ENCODE results near the gene SLC24A5. TPM values are rescaled to one million over a fixed set of nuclear protein-coding genes. Genes with fewer than 3 reads are reported as not detected.

The SLC24A5 gene
- total and polyA plus RNA-seq, 10 donors: 0.06 TPM; not detected in 9

GRCh38 chr15:48087844-48088243 is 32.9 kb upstream of the SLC24A5 start:
- intact Hi-C loops (cut with DNase I; ENCODE audit: low total_unique reads): no loop called here
- peaks cover 0 to 5% (median 0%) of the 10 kb centered on the region in 7 donors for H3K27me3 ChIP-seq (replicated peaks in 1 of 7)

GRCh38 chr15:48089702-48090101 is 31.1 kb upstream of the SLC24A5 start:
- no peak for DNase-seq
- 59 to 68% (median 62%) methylated on average over 6 of the region's 6 CpGs for WGBS, 5 donors
- Histone ChIP-seq H3K4me3 (no peak overlapping the region), H3K9me3 (no peaks in the 10 kb centered on the region), H3K4me1 (no peaks in the 10 kb centered on the region), H3K27ac (no peak overlapping the region), H3K36me3 (no peaks in the 10 kb centered on the region), H3K27me3 (replicated peaks in 1 of 7) (peaks cover 0 to 5% (median 0%) of the 10 kb centered on the region in 7 donors)
- intact Hi-C loops (cut with DNase I; ENCODE audit: low total_unique reads): no loop called here
- TF ChIP-seq POLR2AphosphoS5 (IDR thresholded peaks at IDR 0.05) (no peak), CTCF (IDR thresholded peaks at IDR 0.05 in 8 of 11, conservative IDR thresholded peaks at IDR 0.05 in 3 of 11) (no peak), POLR2A (IDR thresholded peaks at IDR 0.05) (no peak)

More at GRCh38 chr15:48087844-48088243, 32.9 kb upstream of the SLC24A5 start:
- Histone ChIP-seq H3K36me3 (no peaks in the 10 kb centered on the region), H3K9me3 (no peaks in the 10 kb centered on the region), H3K27ac (no peak overlapping the region), H3K4me1 (no peaks in the 10 kb centered on the region), H3K4me3 (no peak overlapping the region)
- no peak for DNase-seq
- TF ChIP-seq CTCF (IDR thresholded peaks at IDR 0.05 in 8 of 11, conservative IDR thresholded peaks at IDR 0.05 in 3 of 11): no peak
- TF ChIP-seq POLR2AphosphoS5 (IDR thresholded peaks at IDR 0.05): no peak
- no peak for TF ChIP-seq POLR2A (IDR thresholded peaks at IDR 0.05)
- 74 to 91% (median 80%) methylated on average over 3 of the region's 3 CpGs for WGBS, 5 donors

GRCh38 chr15:48090115-48090514 is 30.7 kb upstream of the SLC24A5 start:
- DNase-seq: no peak
- Histone ChIP-seq H3K4me3 (no peak overlapping the region), H3K27me3 (replicated peaks in 1 of 7) (peaks cover 0 to 5% (median 0%) of the 10 kb centered on the region in 7 donors), H3K36me3 (no peaks in the 10 kb centered on the region), H3K9me3 (no peaks in the 10 kb centered on the region), H3K27ac (no peak overlapping the region), H3K4me1 (no peaks in the 10 kb centered on the region)
- 55 to 76% (median 69%) methylated on average over 2 of the region's 2 CpGs for WGBS, 5 donors
- intact Hi-C loops (cut with DNase I; ENCODE audit: low total_unique reads): no loop called here
- TF ChIP-seq POLR2A (IDR thresholded peaks at IDR 0.05): no peak

GRCh38 chr15:48090666-48091065 is 30.1 kb upstream of the SLC24A5 start:
- peaks cover 0 to 5% (median 0%) of the 10 kb centered on the region in 7 donors for H3K27me3 ChIP-seq (replicated peaks in 1 of 7)
- H3K9me3 ChIP-seq: no peaks in the 10 kb centered on the region
- DNase-seq: no peak
- no peak overlapping the region for H3K27ac ChIP-seq
- H3K4me1 ChIP-seq: no peaks in the 10 kb centered on the region
- no peak overlapping the region for H3K4me3 ChIP-seq
- no peak for TF ChIP-seq CTCF (IDR thresholded peaks at IDR 0.05 in 8 of 11, conservative IDR thresholded peaks at IDR 0.05 in 3 of 11)
- TF ChIP-seq POLR2AphosphoS5 (IDR thresholded peaks at IDR 0.05): no peak
- no peak for TF ChIP-seq POLR2A (IDR thresholded peaks at IDR 0.05)
- H3K36me3 ChIP-seq: no peaks in the 10 kb centered on the region
- WGBS, 5 donors: 40 to 61% (median 54%) methylated on average over 3 of the region's 3 CpGs
- intact Hi-C loops (cut with DNase I; ENCODE audit: low total_unique reads): no loop called here

- H3K36me3 ChIP-seq: no peaks in the 10 kb centered on the region
- intact Hi-C loops (cut with DNase I; ENCODE audit: low total_unique reads): no loop called here
- WGBS, 5 donors: 67 to 84% (median 72%) methylated on average over 4 of the region's 4 CpGs
- no peaks in the 10 kb centered on the region for H3K9me3 ChIP-seq
- H3K27ac ChIP-seq: no peak overlapping the region
- H3K27me3 ChIP-seq (replicated peaks in 1 of 7): peaks cover 0 to 5% (median 0%) of the 10 kb centered on the region in 7 donors
- no peak for DNase-seq
- no peak for TF ChIP-seq POLR2A (IDR thresholded peaks at IDR 0.05)
- no peak for TF ChIP-seq CTCF (IDR thresholded peaks at IDR 0.05 in 8 of 11, conservative IDR thresholded peaks at IDR 0.05 in 3 of 11)
- TF ChIP-seq POLR2AphosphoS5 (IDR thresholded peaks at IDR 0.05): no peak
- no peak overlapping the region for H3K4me3 ChIP-seq
- H3K4me1 ChIP-seq: no peaks in the 10 kb centered on the region
Observed at GRCh38 chr15:48091522-48091921, 29.3 kb upstream of the SLC24A5 start.
